K562 (cell line): ENCODE measurements around the gene GDF9. TPM values are rescaled to one million over a fixed set of nuclear protein-coding genes. Genes with fewer than 3 reads are reported as not detected.

Source experiments
- ATAC-seq: fragments of 200-7000 bp; cut with Tn5 transposase; 3 replicates; pipeline ENCODE4 v1.9.1; 2020; ENCODE audit warnings: moderate library complexity
- BruUV-seq: library from RNA; stranded (reverse); fragments of 400-500 nt; replicated peaks from 2 replicates; lab custom pipeline; 2021; lab: Mats Ljungman, UMichigan
- CTCF ChIA-PET: fragments of 300-600 bp; formaldehyde crosslinking; extraction: SDS; loops from one replicate; lab custom pipeline; 2021; ENCODE audit warnings: low intra/inter-chr PET ratio; lab: Yijun Ruan, JAX
- POLR2A ChIA-PET: fragments of 300-600, 350-650 bp; sonication (Branson Sonifier 250); formaldehyde crosslinking; extraction: SDS; loops from one replicate; lab custom pipeline; 2021; ENCODE audit warnings: antibody characterized with exemption, inconsistent platforms; lab: Yijun Ruan, JAX
- DNase-seq, 4 experiments: peaks; one replicate each; pipeline versions ENCODE4 v3.0.0 to v3.0.0-alpha.2; 2011 to 2018; ENCODE audit warnings: low spot score in 3 of 4, mixed read lengths in 3 of 4; ENCODE audit errors: extremely low read depth in 1 of 4
- FAIRE-seq: peaks from 2 replicates; lab custom pipeline; 2011; peaks lifted over from hg19 to GRCh38; lab: Jason Lieb, UNC
- H2AFZ ChIP-seq: 2 replicates; pipeline ENCODE4 v1.6.0; 2011; ENCODE audit warnings: low read depth, low read length, control low read depth, inconsistent platforms
- H3K27ac ChIP-seq: fragments of 200-600 bp; 3 replicates; pipeline ENCODE4 v1.8.0; 2011; ENCODE audit warnings: low read depth, mild to moderate bottlenecking, control low read depth, inconsistent platforms, low read length, moderate library complexity, mixed read lengths; ENCODE audit errors: extremely low read depth
- H3K27me3 ChIP-seq, 2 experiments: fragments of 300-600 bp in 1 of 2; 2 replicates in 1 of 2; 3 replicates in 1 of 2; pipeline versions ENCODE4 v1.6.0 to v1.8.0; 2011; ENCODE audit warnings: inconsistent platforms in 2 of 2, low read length in 2 of 2, mild to moderate bottlenecking in 1 of 2, mixed read lengths in 1 of 2, moderate library complexity in 1 of 2; ENCODE audit not compliant: control insufficient read depth in 2 of 2, insufficient read depth in 2 of 2
- H3K36me3 ChIP-seq: fragments of 300-600 bp; 3 replicates; pipeline ENCODE4 v1.8.0; 2011; ENCODE audit warnings: mild to moderate bottlenecking, low read length, inconsistent platforms; ENCODE audit not compliant: control insufficient read depth, insufficient read depth
- H3K4me1 ChIP-seq, 2 experiments: fragments of 200-600 bp in 1 of 2; replicated peaks in 1 of 2; 2 replicates in 1 of 2; 3 replicates in 1 of 2; pipeline versions ENCODE4 v1.5.1 to v1.8.0; 2011; ENCODE audit warnings: inconsistent platforms in 2 of 2, low read length in 2 of 2, mild to moderate bottlenecking in 1 of 2, mixed read lengths in 1 of 2, moderate library complexity in 1 of 2; ENCODE audit not compliant: control insufficient read depth in 2 of 2, insufficient read depth in 2 of 2
- H3K4me2 ChIP-seq: 2 replicates; pipeline ENCODE4 v1.6.1; 2011; ENCODE audit warnings: low read length, control low read depth, inconsistent platforms, mixed read lengths; ENCODE audit not compliant: insufficient read depth
- H3K4me3 ChIP-seq: fragments of 200-600 bp; sonication (generic), shearing (Covaris generic); 2 replicates; pipeline ENCODE4 v1.5.1; 2016; ENCODE audit warnings: control low read depth, inconsistent platforms
- H3K79me2 ChIP-seq: fragments of 200-600 bp; 3 replicates; pipeline ENCODE4 v1.8.0; 2011; ENCODE audit warnings: low read length, inconsistent platforms; ENCODE audit not compliant: control insufficient read depth, insufficient read depth
- H3K9ac ChIP-seq, 2 experiments: 2 replicates each; pipeline versions ENCODE4 v1.6.0 to v1.6.1; 2011; ENCODE audit warnings: low read depth in 2 of 2, low read length in 2 of 2, control low read depth in 1 of 2, inconsistent platforms in 1 of 2, mild to moderate bottlenecking in 1 of 2, mixed read lengths in 1 of 2; ENCODE audit not compliant: insufficient read depth in 1 of 2
- H3K9me1 ChIP-seq: one replicate; pipeline ENCODE4 v1.6.0; 2011; ENCODE audit warnings: inconsistent platforms, mild to moderate bottlenecking, low read length, moderate library complexity; ENCODE audit not compliant: control insufficient read depth, insufficient read depth
- H3K9me3 ChIP-seq: replicated peaks from 2 replicates; pipeline ENCODE4 v1.5.1; 2011; ENCODE audit warnings: low read depth, low read length, inconsistent platforms; ENCODE audit not compliant: control insufficient read depth, insufficient read depth
- H4K20me1 ChIP-seq: replicated peaks from 2 replicates; pipeline ENCODE4 v1.6.1; 2011; ENCODE audit warnings: low read length, inconsistent platforms, mixed read lengths; ENCODE audit not compliant: control insufficient read depth, insufficient read depth
- ZBTB33 ChIP-seq: sonication (generic); formaldehyde crosslinking; IDR thresholded peaks from 2 replicates; pipeline ENCODE4 v1.8.1; 2023; ENCODE audit warnings: mild to moderate bottlenecking, missing genetic modification reagents
- ZNF76 ChIP-seq: fragments of 250-450 bp; sonication (Bioruptor Pico); IDR thresholded peaks from 2 replicates; pipeline ENCODE4 v1.4.0; 2020; ENCODE audit warnings: mild to moderate bottlenecking, moderate library complexity, borderline replicate concordance
- WGBS: fragments of 100-300 bp; shearing (Covaris generic); methylation state at CpG from one replicate; pipeline ENCODE4 v1.1.6; 2016; ENCODE audit warnings: low coverage, mixed read lengths; ENCODE audit not compliant: insufficient coverage; ENCODE audit errors: missing lambda C conversion rate; 5-methylcytosine and 5-hydroxymethylcytosine counted together
- in situ Hi-C: fragments of 300-500 bp; cut with MboI; formaldehyde crosslinking; loops from 4 replicates; pipeline ENCODE4 v1.15.0; 2018; ENCODE audit warnings: inconsistent platforms, mixed read lengths
- intact Hi-C: fragments of 100-400 bp; cut with micrococcal nuclease; formaldehyde crosslinking; loops from 2 replicates; pipeline ENCODE4 v1.14.2; 2022
- polyA plus RNA-seq, 8 experiments: library from polyadenylated mRNA; depleted of rRNA in 4 of 8; stranded (reverse) in 5 of 8; unstranded in 3 of 8; fragments of >200 nt; fragmentation: Nextera tagmentation in 2 of 8; fragmentation: Illumina TruSeq in 1 of 8; extraction: Ambion mirVana in 2 of 8; extraction: Trizol in 1 of 8; gene quantifications; 2 replicates each; pipeline versions ENCODE4 v1.2.1 to v1.2.3, GENCODE V29; 2011 to 2014; ENCODE audit warnings: inconsistent platforms in 1 of 8, missing spikeins in 1 of 8
- total RNA-seq, 7 experiments: library from RNA; depleted of rRNA in 6 of 7; stranded (reverse); fragments of >200 nt in 6 of 7; fragmentation: Illumina TruSeq in 2 of 7; extraction: Trizol in 2 of 7; gene quantifications; 2 replicates each; pipeline versions ENCODE4 v1.2.1 to v1.2.3, GENCODE V29; 2011 to 2021; ENCODE audit warnings: low replicate concordance in 1 of 7

The GDF9 gene
- total and polyA plus RNA-seq, 9 of the 15 experiments (the other 6 are each of a cell fraction or from before 2014, with no cell fraction given), result 0.10 to 0.70 (median 0.20) TPM; not detected in 1

GRCh38 chr5:132813599-132814502, 52.4 kb downstream of the GDF9 start:
- H3K4me3 ChIP-seq, result no peak overlapping the region
- H3K79me2 ChIP-seq, result no peaks in the 10 kb centered on the region
- DNase-seq (no peak), ATAC-seq (no peak), FAIRE-seq (no peak)
- H3K9me3 ChIP-seq, result no peaks in the 10 kb centered on the region
- H2AFZ ChIP-seq, result no peak overlapping the region
- WGBS, result 94% methylated on average over 33 of the region's 110 CpGs
- peaks cover 0 to 4% of the 10 kb centered on the region in 2 experiments; a peak in 2 of 5 replicates for H3K4me1 ChIP-seq
- no peaks in the 10 kb centered on the region for H3K27me3 ChIP-seq
- POLR2A ChIA-PET, result interaction anchor here (0.7 kb wide), 1 partner anchor 40 kb away, joined by 3 read pairs; no protein-coding TSS in a partner anchor
- H3K36me3 ChIP-seq, result no peaks in the 10 kb centered on the region
- no peak overlapping the region for H3K27ac ChIP-seq
- CTCF ChIA-PET, result no interaction called here
- no TSS peak for BruUV-seq
- no peaks in the 10 kb centered on the region for H4K20me1 ChIP-seq
- no peaks in the 10 kb centered on the region for H3K9me1 ChIP-seq
- in situ Hi-C loops, result no loop called here
- H3K9ac ChIP-seq, result no peak overlapping the region
- intact Hi-C loops, result no loop called here
- TF ChIP-seq ZNF76 (CRISPR knock-in tag) (no peak), ZBTB33 (CRISPR knock-in tag) (peak; percentile 61)
- no peak overlapping the region for H3K4me2 ChIP-seq
